ENCODE results near the gene L1CAM.

The L1CAM gene

DNA sequence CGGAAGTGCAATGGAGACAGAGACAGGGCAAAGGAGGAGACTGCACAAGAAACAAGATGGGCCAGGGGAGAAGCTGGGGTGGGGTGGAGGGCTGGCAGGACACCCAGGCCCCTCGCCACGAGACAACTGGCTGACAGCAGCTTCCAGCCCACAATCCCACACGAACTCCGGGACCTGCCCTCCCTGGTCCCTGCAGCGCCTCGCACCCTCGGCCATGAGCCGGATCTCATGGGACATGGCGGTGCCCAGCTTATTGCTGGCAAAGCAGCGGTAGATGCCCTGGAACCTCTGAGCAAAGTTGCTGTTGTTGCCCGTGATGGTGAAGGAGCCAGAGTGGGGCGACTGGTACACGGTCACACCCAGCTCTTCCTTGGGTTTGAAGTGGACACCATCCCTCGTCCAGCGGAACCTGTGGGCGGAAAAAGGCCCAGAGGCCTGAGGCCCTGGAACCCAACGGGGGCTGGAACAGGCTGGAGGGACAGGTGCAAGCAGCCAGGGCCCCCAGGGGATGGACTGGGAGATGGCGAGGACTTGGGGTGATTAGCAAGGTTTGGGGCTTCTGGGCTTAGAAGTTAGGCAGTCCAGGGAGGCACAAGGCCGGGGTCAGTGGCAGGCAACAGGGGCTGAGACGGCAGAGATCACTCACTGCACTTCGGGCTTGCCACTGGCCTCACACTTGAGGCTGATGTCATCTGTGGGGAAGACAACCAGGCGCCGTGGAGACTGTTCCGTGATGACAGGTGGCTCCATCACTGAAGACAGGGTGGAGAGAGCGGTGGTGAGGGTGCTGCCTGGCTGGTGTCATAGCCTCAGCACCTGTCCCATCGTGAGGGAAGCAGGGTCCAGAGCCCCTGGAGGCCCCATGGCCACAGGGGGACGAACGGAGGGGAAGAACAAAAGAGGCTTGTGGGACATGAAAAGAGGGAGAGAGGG is 13.8 kb downstream of the L1CAM start:
- Histone ChIP-seq H3K9ac (no peak overlapping the region), H3K4me3 (ENCODE audit: low read depth, low read length) (no peak overlapping the region), H3K27ac (no peak overlapping the region), H2AFZ (no peak overlapping the region), H3K4me2 (ENCODE audit: low read length) (no peak overlapping the region), H3K4me1 (no peaks in the 10 kb centered on the region), H3K27me3 (ENCODE audit: control insufficient read depth, insufficient read depth, low read length) (no peaks in the 10 kb centered on the region), H3K36me3 (ENCODE audit: control insufficient read depth, insufficient read depth, low read length) (no peaks in the 10 kb centered on the region), H3K9me3 (ENCODE audit: control insufficient read depth, low read length) (no peaks in the 10 kb centered on the region), H3K79me2 (no peaks in the 10 kb centered on the region)
- TF ChIP-seq CTCF (IDR thresholded peaks at IDR 0.05) = no peak

GRCh38 chrX:153871451-153871850 is 14.5 kb downstream of the L1CAM start:
- Histone ChIP-seq H3K79me2 (no peaks in the 10 kb centered on the region), H3K4me1 (no peaks in the 10 kb centered on the region), H3K4me2 (ENCODE audit: low read length) (no peak overlapping the region), H3K27ac (no peak overlapping the region), H3K9me3 (ENCODE audit: control insufficient read depth, low read length) (no peaks in the 10 kb centered on the region), H3K9ac (no peak overlapping the region), H2AFZ (no peak overlapping the region), H3K36me3 (ENCODE audit: control insufficient read depth, insufficient read depth, low read length) (no peaks in the 10 kb centered on the region), H3K27me3 (ENCODE audit: control insufficient read depth, insufficient read depth, low read length) (no peaks in the 10 kb centered on the region), H3K4me3 (ENCODE audit: low read depth, low read length) (no peak overlapping the region)
- TF ChIP-seq CTCF (IDR thresholded peaks at IDR 0.05) = no peak

DNA sequence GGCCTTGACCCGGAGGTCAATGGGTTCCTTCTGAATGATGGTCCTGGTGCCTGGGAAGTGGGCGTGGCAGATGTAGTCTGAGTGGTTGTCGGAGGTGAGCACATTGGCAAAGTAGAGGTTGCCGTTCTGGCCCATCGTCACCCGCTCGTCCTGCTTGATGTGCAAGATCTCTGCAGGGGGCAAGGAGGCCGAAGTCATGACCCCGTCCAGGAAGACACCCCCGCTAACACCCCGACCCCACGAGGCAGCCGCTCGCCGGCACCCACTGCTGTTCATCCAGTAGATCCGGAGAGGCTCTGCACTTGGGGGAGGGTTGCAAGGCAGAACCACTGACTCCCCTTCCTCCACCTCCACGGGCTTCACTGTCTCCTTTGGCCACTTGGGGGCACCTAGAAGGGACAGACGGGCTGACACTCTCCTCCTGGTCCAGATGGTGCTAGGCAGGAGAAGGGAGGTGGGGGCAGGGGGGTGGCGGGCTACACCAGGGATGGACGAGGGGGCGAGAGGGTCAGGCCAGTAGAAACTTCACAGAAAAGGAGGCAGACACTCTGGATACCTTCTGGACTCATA is 15.1 kb downstream of the L1CAM start:
- TF ChIP-seq CTCF (IDR thresholded peaks at IDR 0.05) = no peak
- H3K27ac ChIP-seq = no peak overlapping the region
- H3K4me1 ChIP-seq = no peaks in the 10 kb centered on the region
- no peak overlapping the region for H3K4me2 ChIP-seq (ENCODE audit: low read length)
- no peak overlapping the region for H2AFZ ChIP-seq
- H3K9me3 ChIP-seq (ENCODE audit: control insufficient read depth, low read length) = no peaks in the 10 kb centered on the region
- no peaks in the 10 kb centered on the region for H3K79me2 ChIP-seq
- H3K4me3 ChIP-seq (ENCODE audit: low read depth, low read length) = no peak overlapping the region
- no peaks in the 10 kb centered on the region for H3K36me3 ChIP-seq (ENCODE audit: control insufficient read depth, insufficient read depth, low read length)
- H3K9ac ChIP-seq = no peak overlapping the region
- H3K27me3 ChIP-seq (ENCODE audit: control insufficient read depth, insufficient read depth, low read length) = no peaks in the 10 kb centered on the region

GRCh38 chrX:153870288-153870690 is 15.7 kb downstream of the L1CAM start:
- Histone ChIP-seq H3K4me1 (no peaks in the 10 kb centered on the region), H3K9ac (no peak overlapping the region), H3K27ac (no peak overlapping the region), H3K9me3 (ENCODE audit: control insufficient read depth, low read length) (no peaks in the 10 kb centered on the region), H3K79me2 (no peaks in the 10 kb centered on the region), H2AFZ (no peak overlapping the region), H3K4me3 (ENCODE audit: low read depth, low read length) (no peak overlapping the region), H3K36me3 (ENCODE audit: control insufficient read depth, insufficient read depth, low read length) (no peaks in the 10 kb centered on the region), H3K4me2 (ENCODE audit: low read length) (no peak overlapping the region), H3K27me3 (ENCODE audit: control insufficient read depth, insufficient read depth, low read length) (no peaks in the 10 kb centered on the region)
- TF ChIP-seq CTCF (IDR thresholded peaks at IDR 0.05) = no peak

Data from parathyroid adenoma (tissue), 2 donors.